Neural progenitor cell (in vitro differentiated cells): ENCODE results near the gene MYLIP. TPM values are rescaled to one million over a fixed set of nuclear protein-coding genes. Genes with fewer than 3 reads are reported as not detected.

Experiments
- DNase-seq: peaks from one replicate; pipeline ENCODE4 v3.0.0-alpha.2; 2016; ENCODE audit warnings: low spot score
- H2AFZ ChIP-seq: fragments of 200-600 bp; sonication (generic); replicated peaks from 2 replicates; pipeline ENCODE4 v1.6.1; 2016; ENCODE audit warnings: antibody characterized with exemption
- H3F3A ChIP-seq: fragments of 200-600 bp; sonication (generic); 2 replicates; pipeline ENCODE4 v1.6.1; 2016; ENCODE audit warnings: antibody characterized with exemption, low read depth
- H3K27ac ChIP-seq: fragments of 200-600 bp; sonication (generic); 2 replicates; pipeline ENCODE4 v1.5.1; 2016; ENCODE audit warnings: mild to moderate bottlenecking
- H3K27me3 ChIP-seq: fragments of 200-600 bp; sonication (generic); 2 replicates; pipeline ENCODE4 v1.6.1; 2016; ENCODE audit warnings: mild to moderate bottlenecking, moderate library complexity
- H3K36me3 ChIP-seq: fragments of 200-600 bp; sonication (generic); 2 replicates; pipeline ENCODE4 v1.5.1; 2016
- H3K4me1 ChIP-seq: fragments of 200-600 bp; sonication (generic); 2 replicates; pipeline ENCODE4 v1.6.1; 2016; ENCODE audit warnings: mixed run types
- H3K4me2 ChIP-seq: fragments of 200-600 bp; sonication (generic); 2 replicates; pipeline ENCODE4 v1.6.1; 2016
- H3K4me3 ChIP-seq: fragments of 200-600 bp; sonication (generic); 2 replicates; pipeline ENCODE4 v1.5.1; 2016
- H3K79me2 ChIP-seq: fragments of 200-600 bp; sonication (generic); 2 replicates; pipeline ENCODE4 v1.6.1; 2016; ENCODE audit warnings: low read depth
- H3K9ac ChIP-seq: fragments of 200-600 bp; sonication (generic); 2 replicates; pipeline ENCODE4 v1.6.1; 2016
- H3K9me3 ChIP-seq: fragments of 200-600 bp; sonication (generic); 2 replicates; pipeline ENCODE4 v1.5.1; 2016; ENCODE audit warnings: low read depth
- H4K20me1 ChIP-seq: fragments of 200-600 bp; sonication (generic); 2 replicates; pipeline ENCODE4 v1.6.1; 2016; ENCODE audit warnings: low read depth
- H3K27ac Mint-ChIP-seq: 3 replicates; pipeline ENCODE4 v1.8.0; 2021; ENCODE audit warnings: mixed read lengths
- H3K27me3 Mint-ChIP-seq: 2 replicates; pipeline ENCODE4 v1.8.0; 2022; ENCODE audit warnings: low read depth, mild to moderate bottlenecking, inconsistent platforms, moderate library complexity, mixed read lengths; ENCODE audit not compliant: insufficient read depth
- H3K36me3 Mint-ChIP-seq: 3 replicates; pipeline ENCODE4 v1.8.0; 2021; ENCODE audit warnings: mixed read lengths
- H3K4me1 Mint-ChIP-seq: 3 replicates; pipeline ENCODE4 v1.8.0; 2021; ENCODE audit warnings: mixed read lengths
- H3K4me3 Mint-ChIP-seq: 3 replicates; pipeline ENCODE4 v1.8.0; 2021; ENCODE audit warnings: mild to moderate bottlenecking, moderate library complexity, mixed read lengths
- H3K9me3 Mint-ChIP-seq: 3 replicates; pipeline ENCODE4 v1.8.0; 2020; ENCODE audit warnings: mixed read lengths
- CTCF ChIP-seq: fragments of 200-600 bp; sonication (generic); IDR thresholded peaks from 2 replicates; pipeline ENCODE4 v1.5.1; 2017; ENCODE audit warnings: antibody characterized with exemption, mild to moderate bottlenecking
- EZH2 ChIP-seq: fragments of 200-600 bp; sonication (generic); IDR thresholded peaks from 2 replicates; pipeline ENCODE4 v1.6.1; 2017; ENCODE audit warnings: antibody characterized with exemption, mild to moderate bottlenecking, moderate library complexity
- EZH2phosphoT487 ChIP-seq: fragments of 200-600 bp; sonication (generic); IDR thresholded peaks from 2 replicates; pipeline ENCODE4 v1.6.1; 2017; ENCODE audit warnings: antibody characterized with exemption
- total RNA-seq: library from RNA; depleted of rRNA; stranded (reverse); fragments of >200 nt; gene quantifications from 2 replicates; pipeline ENCODE4 v1.2.3, GENCODE V29; 2015; ENCODE audit warnings: low replicate concordance

The MYLIP gene
- total RNA-seq, 1 donor from 2014 or later, result 8.2 TPM

DNA sequence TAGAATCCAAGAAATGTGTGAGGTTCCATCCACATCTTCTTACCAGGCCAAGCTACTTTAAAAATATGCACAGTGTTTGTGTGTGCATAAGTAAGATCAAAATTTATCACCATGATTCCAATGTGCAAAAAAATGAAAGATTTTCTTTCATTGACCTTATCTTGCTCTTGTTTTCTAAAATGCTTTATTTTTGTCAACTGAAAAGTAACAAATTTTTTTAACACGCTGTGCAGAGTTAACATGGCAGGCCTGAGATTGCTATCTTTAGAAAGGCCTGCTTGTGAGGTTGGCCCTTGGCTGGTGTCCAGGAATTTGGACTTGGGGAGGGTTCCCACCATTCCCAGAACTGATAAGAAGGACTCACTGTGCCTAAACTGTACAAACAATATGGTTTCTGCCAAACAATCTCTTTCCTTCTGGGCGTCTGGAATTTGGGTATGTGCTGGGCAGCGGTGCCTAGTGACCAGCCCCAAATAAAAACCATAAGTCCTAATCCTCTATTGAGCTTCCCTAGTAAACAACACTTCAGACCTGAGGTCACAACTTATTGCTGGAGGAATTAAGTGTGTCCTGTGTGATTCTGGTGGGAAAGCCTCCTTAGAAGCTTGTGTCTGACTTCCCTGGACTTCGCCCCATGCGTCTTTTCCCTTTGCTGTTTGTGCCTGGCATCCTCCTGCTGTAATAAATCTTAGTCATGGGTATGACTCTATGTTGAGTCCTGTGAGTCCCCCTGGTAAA is 19.8 kb upstream of the MYLIP start:
- H3K9me3 ChIP-seq, result no peaks in the 10 kb centered on the region
- Mint-ChIP-seq H3K36me3 (no peaks in the 10 kb centered on the region), H3K27me3 (peaks cover 5% of the 10 kb centered on the region), H3K27ac (peak overlapping the region; percentile 43), H3K9me3 (no peaks in the 10 kb centered on the region), H3K4me3 (no peak overlapping the region), H3K4me1 (peaks cover 13% of the 10 kb centered on the region)
- no peak overlapping the region for H2AFZ ChIP-seq
- H4K20me1 ChIP-seq, result no peaks in the 10 kb centered on the region
- no peak overlapping the region for H3K4me3 ChIP-seq
- no peaks in the 10 kb centered on the region for H3K4me1 ChIP-seq
- H3K27me3 ChIP-seq, result no peaks in the 10 kb centered on the region
- no peak overlapping the region for H3K4me2 ChIP-seq
- TF ChIP-seq EZH2 (no peak), EZH2phosphoT487 (no peak), CTCF (no peak)
- DNase-seq, result no peak
- no peak overlapping the region for H3K9ac ChIP-seq
- H3K79me2 ChIP-seq, result no peaks in the 10 kb centered on the region
- no peak overlapping the region for H3K27ac ChIP-seq
- no peaks in the 10 kb centered on the region for H3K36me3 ChIP-seq
- H3F3A ChIP-seq, result no peaks in the 10 kb centered on the region

DNA sequence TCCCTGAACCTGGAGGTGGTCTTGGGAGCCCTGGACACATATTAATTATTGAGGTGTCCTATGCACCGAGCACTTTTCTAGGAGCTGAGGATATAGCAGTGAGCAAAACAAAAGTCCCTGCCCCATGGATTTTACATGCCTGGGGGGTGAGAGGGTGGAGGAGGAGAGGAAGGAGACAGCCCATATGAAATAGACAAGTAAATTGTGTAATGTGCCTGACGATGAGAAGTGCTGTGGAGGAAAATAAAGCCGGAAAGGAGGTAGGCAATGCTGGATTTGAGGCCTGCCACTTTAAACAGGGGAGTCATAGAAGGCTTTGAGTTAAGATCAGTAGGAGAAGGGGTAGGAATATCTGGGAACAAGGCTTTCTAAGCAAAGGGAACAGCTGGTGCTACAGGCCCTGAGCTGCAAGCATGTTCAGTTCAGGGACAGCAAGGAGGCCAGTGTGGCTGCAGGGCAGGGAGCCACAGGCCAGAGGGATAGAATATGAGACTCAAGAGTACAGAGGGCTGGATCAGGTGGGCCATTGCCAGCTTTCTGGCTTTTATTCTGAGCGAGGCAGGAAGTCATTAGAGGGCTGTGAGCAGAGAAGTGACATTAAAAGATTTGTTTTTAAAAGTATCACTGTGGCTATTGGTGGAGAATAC is 19.1 kb upstream of the MYLIP start:
- Histone ChIP-seq H3K79me2 (no peaks in the 10 kb centered on the region), H3K4me3 (no peak overlapping the region), H3K27me3 (no peaks in the 10 kb centered on the region), H3K9ac (no peak overlapping the region), H3K4me1 (no peaks in the 10 kb centered on the region), H3K4me2 (no peak overlapping the region), H3K27ac (no peak overlapping the region), H2AFZ (no peak overlapping the region), H4K20me1 (no peaks in the 10 kb centered on the region), H3K9me3 (no peaks in the 10 kb centered on the region), H3F3A (no peaks in the 10 kb centered on the region), H3K36me3 (no peaks in the 10 kb centered on the region)
- H3K27me3 Mint-ChIP-seq, result peaks cover 5% of the 10 kb centered on the region
- H3K4me3 Mint-ChIP-seq, result no peak overlapping the region
- H3K9me3 Mint-ChIP-seq, result no peaks in the 10 kb centered on the region
- H3K4me1 Mint-ChIP-seq, result peaks cover 6% of the 10 kb centered on the region
- H3K27ac Mint-ChIP-seq, result peak overlapping the region; percentile 43
- no peak for DNase-seq
- H3K36me3 Mint-ChIP-seq, result no peaks in the 10 kb centered on the region
- TF ChIP-seq CTCF, result no peak
- no peak for TF ChIP-seq EZH2
- TF ChIP-seq EZH2phosphoT487, result no peak

DNA sequence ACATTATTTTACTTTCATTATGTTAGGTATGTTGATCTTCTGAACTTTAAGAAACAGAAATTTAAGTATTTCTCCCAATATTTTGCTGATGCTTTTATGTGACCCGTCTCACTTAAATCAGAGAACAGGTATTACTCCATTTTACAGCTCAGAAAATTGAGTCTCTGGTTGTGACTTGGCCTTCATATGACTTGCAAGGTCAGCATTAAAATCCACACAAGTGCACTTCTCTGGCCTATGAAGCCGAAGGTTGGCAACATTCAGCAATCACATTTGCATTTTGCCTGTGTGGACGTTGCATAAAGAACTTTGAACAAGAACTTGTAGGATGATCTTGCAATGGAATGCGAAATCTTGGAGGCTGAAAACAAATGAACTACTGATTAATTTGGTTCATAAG is 10.1 kb upstream of the MYLIP start:
- Histone ChIP-seq H3K27me3 (no peaks in the 10 kb centered on the region), H3K4me3 (no peak overlapping the region), H3K9me3 (no peaks in the 10 kb centered on the region), H3K79me2 (no peaks in the 10 kb centered on the region), H3K4me1 (no peaks in the 10 kb centered on the region), H4K20me1 (no peaks in the 10 kb centered on the region), H2AFZ (no peak overlapping the region), H3K36me3 (no peaks in the 10 kb centered on the region), H3K4me2 (no peak overlapping the region), H3K9ac (no peak overlapping the region), H3K27ac (no peak overlapping the region), H3F3A (no peaks in the 10 kb centered on the region)
- Mint-ChIP-seq H3K4me1 (peaks cover 3% of the 10 kb centered on the region), H3K36me3 (no peaks in the 10 kb centered on the region), H3K27me3 (peaks cover 3% of the 10 kb centered on the region), H3K9me3 (no peaks in the 10 kb centered on the region), H3K4me3 (no peak overlapping the region), H3K27ac (no peak overlapping the region)
- DNase-seq, result no peak
- TF ChIP-seq CTCF (no peak), EZH2phosphoT487 (no peak), EZH2 (no peak)
